Measurements from ENCODE around the gene HES7. TPM values are rescaled to one million over a fixed set of nuclear protein-coding genes. Genes with fewer than 3 reads are reported as not detected.

The HES7 gene
- total RNA-seq, 2 donors from 2014 or later, result 0.67 TPM; not detected in 1

Small RNAs within 50 kb of the gene (microRNA-seq; reads per million reads assigned to microRNA genes)
- gene MIR4314 (ENCODE audit: borderline microRNAs expressed in 2 of 2), result 0 reads per million in 2 donors
- 0.78 to 2.9 reads per million in 2 donors for gene MIR6883 (ENCODE audit: borderline microRNAs expressed in 2 of 2)

Other genes starting within 250 kb of the HES7 start
- gene CHD3, start 235.3 kb downstream of the HES7 start, total RNA-seq, result 100 to 1,000 TPM in 1 of 2 donors, 10 to 100 TPM in 1; 67.4 to 105 TPM
- gene RNF227, start 207.8 kb downstream of the HES7 start, total RNA-seq, result 1 to 10 TPM; 1.1 to 1.5 TPM
- gene KCNAB3, start 194.2 kb downstream of the HES7 start, total RNA-seq, result 1 to 10 TPM; 1.2 to 2.2 TPM
- 10 to 100 TPM; 53.7 to 72.7 TPM for gene TRAPPC1, start 192.2 kb downstream of the HES7 start, total RNA-seq
- 10 to 100 TPM; 14.7 to 15.2 TPM for gene CNTROB, start 191.9 kb downstream of the HES7 start, total RNA-seq
- gene GUCY2D, start 121.5 kb downstream of the HES7 start, total RNA-seq, result not detected
- gene ALOX15B, start 85.0 kb downstream of the HES7 start, total RNA-seq, result 1 to 10 TPM in 1 of 2 donors, under 1 TPM in 1; 0.48 to 3.3 TPM
- not detected for gene ALOX12B, start 36.4 kb downstream of the HES7 start, total RNA-seq
- gene ALOXE3, start 5.6 kb downstream of the HES7 start, total RNA-seq, result not detected
- 100 to 1,000 TPM; 203 to 206 TPM for gene PER1, start 28.3 kb upstream of the HES7 start, total RNA-seq
- 10 to 100 TPM; 66.7 to 80.1 TPM for gene VAMP2, start 38.8 kb upstream of the HES7 start, total RNA-seq
- gene TMEM107, start 52.3 kb upstream of the HES7 start, total RNA-seq, result 10 to 100 TPM; 12.9 to 16.4 TPM
- gene BORCS6, start 66.1 kb upstream of the HES7 start, total RNA-seq, result 1 to 10 TPM; 4.5 to 5.6 TPM
- under 1 TPM in 1 of 2 donors, not detected in 1; 0.69 TPM for gene AURKB, start 86.5 kb upstream of the HES7 start, total RNA-seq
- 10 to 100 TPM; 23.2 to 29.8 TPM for gene CTC1, start 124.0 kb upstream of the HES7 start, total RNA-seq
- gene PFAS, start 125.2 kb upstream of the HES7 start, total RNA-seq, result 10 to 100 TPM; 20.3 to 23.9 TPM
- gene RANGRF, start 164.6 kb upstream of the HES7 start, total RNA-seq, result 10 to 100 TPM; 16.9 to 19.1 TPM
- gene SLC25A35, start 171.3 kb upstream of the HES7 start, total RNA-seq, result 1 to 10 TPM; 1.8 to 5.7 TPM
- gene ARHGEF15, start 186.1 kb upstream of the HES7 start, total RNA-seq, result 10 to 100 TPM; 17.8 to 22.3 TPM
- gene ODF4, start 215.7 kb upstream of the HES7 start, total RNA-seq, result not detected